H1 (cell line): ENCODE data around the gene ABCG8. TPM values are rescaled to one million over a fixed set of nuclear protein-coding genes. Genes with fewer than 3 reads are reported as not detected.

Experiments used
- CTCF ChIA-PET: fragments of 300-600 bp; sonication (Branson Sonifier 250); formaldehyde crosslinking; loops from one replicate; lab custom pipeline; 2021; ENCODE audit not compliant: partially characterized antibody; lab: Charles Lee
- POLR2A ChIA-PET: fragments of 300-600 bp; sonication (Branson Sonifier 250); formaldehyde crosslinking; loops from one replicate; lab custom pipeline; 2021; ENCODE audit warnings: inconsistent platforms; ENCODE audit not compliant: partially characterized antibody; lab: Charles Lee
- DNase-seq, 2 experiments: peaks; one replicate each; pipeline versions ENCODE4 v3.0.0 to v3.0.0-alpha.2; 2010 to 2022; ENCODE audit warnings: low spot score in 2 of 2, low read depth in 1 of 2, mixed read lengths in 1 of 2
- FAIRE-seq: peaks from 2 replicates; lab custom pipeline; 2011; peaks lifted over from hg19 to GRCh38; lab: Jason Lieb, UNC
- H2AFZ ChIP-seq: 2 replicates; pipeline ENCODE4 v1.8.1; 2012; ENCODE audit warnings: low read length, inconsistent platforms
- H2AK5ac ChIP-seq: 2 replicates; pipeline ENCODE4 v1.6.1; 2013; ENCODE audit warnings: low read depth, low read length
- H2BK120ac ChIP-seq: replicated peaks from 2 replicates; pipeline ENCODE3; 2013; ENCODE audit warnings: low read depth, low read length, inconsistent platforms
- H2BK12ac ChIP-seq: 2 replicates; pipeline ENCODE4 v1.6.1; 2013; ENCODE audit warnings: low read depth, low read length
- H2BK15ac ChIP-seq: 2 replicates; pipeline ENCODE4 v1.6.1; 2013; ENCODE audit warnings: low read length
- H2BK20ac ChIP-seq: 2 replicates; pipeline ENCODE4 v1.6.1; 2013; ENCODE audit warnings: low read length
- H2BK5ac ChIP-seq: 2 replicates; pipeline ENCODE4 v1.6.1; 2013; ENCODE audit warnings: low read depth, low read length
- H3K14ac ChIP-seq: 2 replicates; pipeline ENCODE4 v1.6.1; 2013; ENCODE audit warnings: inconsistent platforms; ENCODE audit not compliant: insufficient read length
- H3K18ac ChIP-seq: 2 replicates; pipeline ENCODE4 v1.6.1; 2013; ENCODE audit warnings: low read length; ENCODE audit errors: extremely low read depth
- H3K23ac ChIP-seq: 2 replicates; pipeline ENCODE4 v1.6.1; 2013; ENCODE audit warnings: inconsistent platforms; ENCODE audit not compliant: insufficient read length
- H3K23me2 ChIP-seq: 2 replicates; pipeline ENCODE4 v1.6.1; 2013; ENCODE audit warnings: low read depth, low read length
- H3K27ac ChIP-seq: 2 replicates; pipeline ENCODE4 v1.6.1; 2011; ENCODE audit warnings: low read depth, low read length, inconsistent platforms
- H3K27me3 ChIP-seq, 4 experiments: replicated peaks in 1 of 4; 1 replicate in 1 of 4; 2 replicates in 3 of 4; pipeline versions ENCODE4 v1.6.1 to v1.8.1; 2011 to 2013; ENCODE audit warnings: low read length in 3 of 4, mild to moderate bottlenecking in 3 of 4, inconsistent platforms in 2 of 4, mixed read lengths in 2 of 4, moderate library complexity in 1 of 4; ENCODE audit not compliant: control insufficient read depth in 3 of 4, insufficient read depth in 3 of 4; ENCODE audit errors: extremely low read depth in 1 of 4
- H3K36me3 ChIP-seq, 4 experiments: 2 replicates each; pipeline versions ENCODE4 v1.6.1 to v1.8.1; 2011 to 2013; ENCODE audit warnings: mild to moderate bottlenecking in 4 of 4, low read length in 3 of 4, moderate library complexity in 2 of 4, control low read depth in 1 of 4, inconsistent platforms in 1 of 4; ENCODE audit not compliant: insufficient read depth in 4 of 4, control insufficient read depth in 2 of 4
- H3K4ac ChIP-seq: replicated peaks from 2 replicates; pipeline ENCODE3; 2013; ENCODE audit warnings: low read length, low read depth, mixed read lengths, inconsistent platforms; ENCODE audit not compliant: insufficient read length
- H3K4me1 ChIP-seq, 4 experiments: replicated peaks in 1 of 4; 1 replicate in 1 of 4; 2 replicates in 3 of 4; pipeline versions ENCODE4 v1.6.1 to v1.8.1; 2011 to 2013; ENCODE audit warnings: low read length in 3 of 4, inconsistent platforms in 2 of 4, mixed read lengths in 1 of 4; ENCODE audit not compliant: insufficient read depth in 4 of 4, control insufficient read depth in 3 of 4
- H3K4me2 ChIP-seq, 2 experiments: 2 replicates each; pipeline versions ENCODE4 v1.6.1 to v1.8.1; 2011 to 2013; ENCODE audit warnings: low read depth in 2 of 2, low read length in 2 of 2, control low read depth in 1 of 2, inconsistent platforms in 1 of 2, mild to moderate bottlenecking in 1 of 2; ENCODE audit not compliant: insufficient read depth in 1 of 2
- H3K4me3 ChIP-seq, 4 experiments: fragments of 200-600, 300-600 bp in 1 of 4; sonication (generic), shearing (Covaris generic), sonication (Bioruptor Twin) in 1 of 4; 2 replicates each; pipeline versions ENCODE4 v1.5.1 to v1.8.1; 2011 to 2016; ENCODE audit warnings: low read length in 4 of 4, low read depth in 3 of 4, control low read depth in 2 of 4, inconsistent platforms in 2 of 4, mild to moderate bottlenecking in 2 of 4, mixed read lengths in 1 of 4, moderate library complexity in 1 of 4; ENCODE audit not compliant: insufficient read depth in 2 of 4; ENCODE audit errors: extremely low read depth in 1 of 4
- H3K56ac ChIP-seq: replicated peaks from 2 replicates; pipeline ENCODE3; 2013; ENCODE audit warnings: low read depth, mild to moderate bottlenecking, mixed read lengths, low read length, inconsistent platforms; ENCODE audit not compliant: insufficient read length
- H3K79me1 ChIP-seq: 2 replicates; pipeline ENCODE4 v1.6.1; 2013; ENCODE audit warnings: low read depth, low read length, control low read depth
- H3K79me2 ChIP-seq, 2 experiments: 2 replicates each; pipeline versions ENCODE4 v1.6.1 to v1.8.1; 2012 to 2013; ENCODE audit warnings: low read length in 2 of 2, mild to moderate bottlenecking in 2 of 2, inconsistent platforms in 1 of 2; ENCODE audit not compliant: insufficient read depth in 2 of 2, control insufficient read depth in 1 of 2
- H3K9ac ChIP-seq, 4 experiments: replicated peaks in 1 of 4; 1 replicate in 1 of 4; 2 replicates in 3 of 4; pipeline versions ENCODE4 v1.6.1 to v1.8.1; 2011 to 2013; ENCODE audit warnings: low read depth in 3 of 4, low read length in 3 of 4, control low read depth in 2 of 4, mild to moderate bottlenecking in 2 of 4, moderate library complexity in 2 of 4, inconsistent platforms in 1 of 4; ENCODE audit errors: extremely low read depth in 1 of 4
- H3K9me3 ChIP-seq, 2 experiments: 2 replicates each; pipeline versions ENCODE4 v1.6.1 to v1.8.1; 2012 to 2013; ENCODE audit warnings: mild to moderate bottlenecking in 2 of 2, moderate library complexity in 2 of 2, control low read depth in 1 of 2, inconsistent platforms in 1 of 2, low read depth in 1 of 2, low read length in 1 of 2, mixed read lengths in 1 of 2; ENCODE audit not compliant: insufficient read depth in 2 of 2
- H4K20me1 ChIP-seq, 2 experiments: replicated peaks in 1 of 2; 2 replicates each; pipeline versions ENCODE3 to v1.8.1; 2011 to 2013; ENCODE audit warnings: inconsistent platforms in 2 of 2, low read length in 2 of 2, mild to moderate bottlenecking in 1 of 2; ENCODE audit not compliant: insufficient read depth in 2 of 2, control insufficient read depth in 1 of 2
- H4K5ac ChIP-seq: 2 replicates; pipeline ENCODE4 v1.6.1; 2013; ENCODE audit warnings: low read length, low read depth, mixed read lengths, inconsistent platforms; ENCODE audit not compliant: insufficient read length
- H4K8ac ChIP-seq: 2 replicates; pipeline ENCODE4 v1.8.0; 2013; ENCODE audit warnings: mild to moderate bottlenecking, moderate library complexity, low read length, inconsistent platforms; ENCODE audit not compliant: insufficient read depth; ENCODE audit errors: extremely low read depth
- H4K91ac ChIP-seq: replicated peaks from 2 replicates; pipeline ENCODE3; 2013; ENCODE audit warnings: low read length, mixed read lengths, inconsistent platforms; ENCODE audit not compliant: insufficient read length
- CREB1 ChIP-seq: IDR thresholded peaks from 2 replicates; pipeline ENCODE4 v1.6.1; 2012; ENCODE audit warnings: inconsistent platforms
- KDM4A ChIP-seq: IDR thresholded peaks from one replicate; pipeline ENCODE4 v1.7.1; 2012; ENCODE audit warnings: low read depth, mild to moderate bottlenecking, moderate library complexity, low read length, inconsistent platforms; ENCODE audit not compliant: severe bottlenecking
- WGBS, 2 experiments: shearing (Covaris generic) in 1 of 2; methylation state at CpG; one replicate each; pipeline versions ENCODE4 v1.1.6 to v1.1.7; 2013 to 2015; ENCODE audit warnings: low lambda C conversion rate in 2 of 2, mixed read lengths in 2 of 2, inconsistent platforms in 1 of 2, low coverage in 1 of 2, missing lambda C conversion rate in 1 of 2; ENCODE audit not compliant: insufficient replicate concordance in 2 of 2, insufficient coverage in 1 of 2, insufficient read length in 1 of 2; ENCODE audit errors: extremely low coverage in 1 of 2, missing lambda C conversion rate in 1 of 2; 5-methylcytosine and 5-hydroxymethylcytosine counted together
- polyA plus RNA-seq, 7 experiments: library from polyadenylated mRNA; depleted of rRNA in 3 of 7; stranded (reverse) in 5 of 7; unstranded in 2 of 7; fragments of >200 nt in 5 of 7; fragments of 200-250 nt in 2 of 7; gene quantifications; 1 replicate in 5 of 7; 2 replicates in 1 of 7; 4 replicates in 1 of 7; pipeline versions ENCODE4 v1.2.1 to v1.2.3, GENCODE V29; 2011 to 2013; ENCODE audit warnings: missing spikeins in 2 of 7, mixed read lengths in 2 of 7
- total RNA-seq: library from RNA; stranded (reverse); fragmentation: NEBNext Ultra II Directional; extraction: Animal tissue kit (Norgen Biotek cat#: 25700); gene quantifications from 2 replicates; pipeline ENCODE4 v1.2.1, GENCODE V29; 2021

ABCG8 gene
- total and polyA plus RNA-seq, 2 of the 8 experiments (the other 6 are each of a cell fraction or from before 2014, with no cell fraction given) = not detected

- FAIRE-seq = no peak
- Histone ChIP-seq H3K56ac (no peak overlapping the region), H3K79me1 (no peaks in the 10 kb centered on the region; the same call in 1 of the 2 replicates), H4K8ac (no peak overlapping the region), H2BK20ac (no peak overlapping the region), H3K4ac (no peak overlapping the region), H2BK15ac (no peak overlapping the region), H2BK120ac (no peak overlapping the region), H3K4me1 (no peaks in the 10 kb centered on the region), H3K14ac (no peak overlapping the region), H3K23me2 (no peaks in the 10 kb centered on the region), H3K4me3 (no peak overlapping the region), H3K27me3 (no peaks in the 10 kb centered on the region), H2AFZ (no peak overlapping the region), H3K27ac (no peak overlapping the region), H3K9ac (no peak overlapping the region), H4K91ac (no peak overlapping the region), H2BK12ac (no peak overlapping the region), H3K9me3 (no peaks in the 10 kb centered on the region), H2BK5ac (no peak overlapping the region), H3K23ac (no peak overlapping the region), H3K4me2 (no peak overlapping the region), H3K36me3 (peaks cover 28 to 92% (median 71%) of the 10 kb centered on the region in 4 experiments), H4K20me1 (peaks cover 0 to 5% of the 10 kb centered on the region in 2 experiments), H3K79me2 (no peaks in the 10 kb centered on the region), H3K18ac (no peak overlapping the region), H4K5ac (no peak overlapping the region), H2AK5ac (no peak overlapping the region)
- no peak for TF ChIP-seq KDM4A
- TF ChIP-seq CREB1 = no peak
- ChIA-PET CTCF (interaction anchor here (0.7 to 1.4 kb wide), 2 partner anchors 17 to 72 kb away, joined by 3 read pairs; no protein-coding TSS in a partner anchor), POLR2A (no interaction called here)
- no peak for DNase-seq
- WGBS, 2 experiments = 97% methylated on average over 2 of the region's 2 CpGs; no CpG with 5 or more reads in 1 of the 2 experiments
These were observed 56.0 kb downstream of the ABCG8 start for GRCh38 chr2:43894743-43895142.
